K562 (cell line): ENCODE data around the gene IFIT2. TPM values are rescaled to one million over a fixed set of nuclear protein-coding genes. Genes with fewer than 3 reads are reported as not detected.

Experiments
- COPS2 ChIP-seq: fragments of 450-650 bp; conservative IDR thresholded peaks from 2 replicates; pipeline ENCODE4 v1.6.1; 2016; ENCODE audit warnings: mild to moderate bottlenecking, moderate library complexity
- NBN ChIP-seq: fragments of 450-650 bp; IDR thresholded peaks from 2 replicates; pipeline ENCODE4 v1.6.1; 2016; ENCODE audit warnings: low read depth, mild to moderate bottlenecking
- NR2F6 ChIP-seq: fragments of 450-650 bp; formaldehyde crosslinking; IDR thresholded peaks from 2 replicates; pipeline ENCODE4 v1.4.0; 2020; ENCODE audit warnings: mild to moderate bottlenecking
- PYGO2 ChIP-seq: fragments of 450-650 bp; IDR thresholded peaks from 2 replicates; pipeline ENCODE4 v1.6.1; 2016; ENCODE audit warnings: mild to moderate bottlenecking, missing genetic modification characterization, moderate library complexity, missing compliant biosample characterization
- RBBP5 ChIP-seq: fragments of 200-600 bp; sonication (generic); IDR thresholded peaks from 2 replicates; pipeline ENCODE4 v1.6.1; 2012; ENCODE audit warnings: borderline replicate concordance, mild to moderate bottlenecking, low read length, control low read depth, inconsistent platforms; ENCODE audit not compliant: insufficient read depth, poor library complexity, severe bottlenecking
- RBM39 ChIP-seq: fragments of 200-400 bp; formaldehyde crosslinking; optimal IDR thresholded peaks from 2 replicates; pipeline ENCODE3; 2018; ENCODE audit warnings: low read depth, low read length
- SMAD1 ChIP-seq: fragments of 150-350 bp; IDR thresholded peaks from 2 replicates; pipeline ENCODE4 v1.6.1; 2014; ENCODE audit warnings: low read length, low read depth; ENCODE audit not compliant: partially characterized antibody
- SMAD4 ChIP-seq: fragments of 250-450 bp; sonication (Bioruptor Pico); conservative IDR thresholded peaks from 2 replicates; pipeline ENCODE4 v1.8.0; 2021; ENCODE audit warnings: inconsistent platforms, mild to moderate bottlenecking, moderate library complexity
- U2AF2 ChIP-seq: fragments of 200-400 bp; formaldehyde crosslinking; optimal IDR thresholded peaks from 2 replicates; pipeline ENCODE3; 2017; ENCODE audit warnings: low read depth, mild to moderate bottlenecking, low read length
- ZNF175 ChIP-seq: fragments of 200-800 bp; sonication (Bioruptor generic); IDR thresholded peaks from 2 replicates; pipeline ENCODE4 v1.6.1; 2016; ENCODE audit warnings: low read depth, mild to moderate bottlenecking, missing genetic modification characterization, missing compliant biosample characterization
- ZNF699 ChIP-seq: fragments of 250-450 bp; sonication (Bioruptor Pico); IDR thresholded peaks from 2 replicates; pipeline ENCODE4 v1.8.0; 2021; ENCODE audit warnings: mild to moderate bottlenecking, moderate library complexity; ENCODE audit not compliant: insufficient replicate concordance
- polyA plus RNA-seq, 8 experiments: library from polyadenylated mRNA; depleted of rRNA in 4 of 8; stranded (reverse) in 5 of 8; unstranded in 3 of 8; fragments of >200 nt; fragmentation: Nextera tagmentation in 2 of 8; fragmentation: Illumina TruSeq in 1 of 8; extraction: Ambion mirVana in 2 of 8; extraction: Trizol in 1 of 8; gene quantifications; 2 replicates each; pipeline versions ENCODE4 v1.2.1 to v1.2.3, GENCODE V29; 2011 to 2014; ENCODE audit warnings: inconsistent platforms in 1 of 8, missing spikeins in 1 of 8
- total RNA-seq, 7 experiments: library from RNA; depleted of rRNA in 6 of 7; stranded (reverse); fragments of >200 nt in 6 of 7; fragmentation: Illumina TruSeq in 2 of 7; extraction: Trizol in 2 of 7; gene quantifications; 2 replicates each; pipeline versions ENCODE4 v1.2.1 to v1.2.3, GENCODE V29; 2011 to 2021; ENCODE audit warnings: low replicate concordance in 1 of 7
- TF ChIP-seq, protein P1 (sequence below): fragments of 250-450 bp; sonication (Bioruptor Pico); IDR thresholded peaks from 2 replicates; pipeline ENCODE4 v1.4.0; 2020
- TF ChIP-seq, protein P2 (sequence below), 2 experiments: fragments of 450-650 bp; conservative IDR thresholded peaks; 2 replicates each; pipeline ENCODE4 v1.6.1; 2017; ENCODE audit warnings: mild to moderate bottlenecking in 2 of 2, moderate library complexity in 2 of 2
- TF ChIP-seq, protein P3 (sequence below): fragments of 450-650 bp; IDR thresholded peaks from 2 replicates; pipeline ENCODE4 v1.7.1; 2018; ENCODE audit warnings: mild to moderate bottlenecking, low read depth; ENCODE audit not compliant: partially characterized antibody

Gene IFIT2
- total and polyA plus RNA-seq, 9 of the 15 experiments (the other 6 are each of a cell fraction or from before 2014, with no cell fraction given): 0.03 to 0.25 (median 0.10) TPM; not detected in 1

DNA sequence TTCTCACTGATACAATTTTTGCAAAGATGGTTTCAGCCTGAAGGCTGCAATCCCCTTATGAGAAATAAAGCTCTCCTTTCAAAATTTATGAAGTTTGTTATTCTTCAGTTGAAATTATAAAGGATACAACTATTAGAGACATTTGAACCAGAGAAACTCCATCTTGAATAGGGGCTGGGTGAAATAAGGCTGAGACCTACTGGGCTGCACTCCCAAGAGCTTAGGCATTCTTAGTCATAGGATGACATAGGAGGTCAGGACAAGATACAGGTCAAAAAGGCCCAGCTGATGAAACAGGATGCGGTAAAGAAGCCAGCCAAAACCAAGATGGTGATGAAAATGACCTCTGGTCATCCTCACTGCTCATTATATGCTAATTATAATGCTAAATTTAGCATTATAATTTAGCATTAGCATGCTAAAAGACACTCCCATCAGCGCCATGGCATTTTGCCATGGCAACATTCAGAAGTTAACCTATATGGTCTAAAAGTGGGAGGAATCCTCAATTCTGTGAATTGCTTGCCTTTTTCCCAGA is 53.6 kb downstream of the IFIT2 start (continued):
- TF ChIP-seq ZNF699 (CRISPR knock-in tag) (no peak), NBN (no peak), SMAD4 (peak; percentile 94), U2AF2 (no peak), RBM39 (no peak), ZNF175 (CRISPR knock-in tag) (peak; percentile 100), NR2F6 (CRISPR knock-in tag) (no peak), COPS2 (no peak), SMAD1 (no peak), PYGO2 (tag) (no peak), RBBP5 (no peak)
- TF ChIP-seq, protein P1, sequence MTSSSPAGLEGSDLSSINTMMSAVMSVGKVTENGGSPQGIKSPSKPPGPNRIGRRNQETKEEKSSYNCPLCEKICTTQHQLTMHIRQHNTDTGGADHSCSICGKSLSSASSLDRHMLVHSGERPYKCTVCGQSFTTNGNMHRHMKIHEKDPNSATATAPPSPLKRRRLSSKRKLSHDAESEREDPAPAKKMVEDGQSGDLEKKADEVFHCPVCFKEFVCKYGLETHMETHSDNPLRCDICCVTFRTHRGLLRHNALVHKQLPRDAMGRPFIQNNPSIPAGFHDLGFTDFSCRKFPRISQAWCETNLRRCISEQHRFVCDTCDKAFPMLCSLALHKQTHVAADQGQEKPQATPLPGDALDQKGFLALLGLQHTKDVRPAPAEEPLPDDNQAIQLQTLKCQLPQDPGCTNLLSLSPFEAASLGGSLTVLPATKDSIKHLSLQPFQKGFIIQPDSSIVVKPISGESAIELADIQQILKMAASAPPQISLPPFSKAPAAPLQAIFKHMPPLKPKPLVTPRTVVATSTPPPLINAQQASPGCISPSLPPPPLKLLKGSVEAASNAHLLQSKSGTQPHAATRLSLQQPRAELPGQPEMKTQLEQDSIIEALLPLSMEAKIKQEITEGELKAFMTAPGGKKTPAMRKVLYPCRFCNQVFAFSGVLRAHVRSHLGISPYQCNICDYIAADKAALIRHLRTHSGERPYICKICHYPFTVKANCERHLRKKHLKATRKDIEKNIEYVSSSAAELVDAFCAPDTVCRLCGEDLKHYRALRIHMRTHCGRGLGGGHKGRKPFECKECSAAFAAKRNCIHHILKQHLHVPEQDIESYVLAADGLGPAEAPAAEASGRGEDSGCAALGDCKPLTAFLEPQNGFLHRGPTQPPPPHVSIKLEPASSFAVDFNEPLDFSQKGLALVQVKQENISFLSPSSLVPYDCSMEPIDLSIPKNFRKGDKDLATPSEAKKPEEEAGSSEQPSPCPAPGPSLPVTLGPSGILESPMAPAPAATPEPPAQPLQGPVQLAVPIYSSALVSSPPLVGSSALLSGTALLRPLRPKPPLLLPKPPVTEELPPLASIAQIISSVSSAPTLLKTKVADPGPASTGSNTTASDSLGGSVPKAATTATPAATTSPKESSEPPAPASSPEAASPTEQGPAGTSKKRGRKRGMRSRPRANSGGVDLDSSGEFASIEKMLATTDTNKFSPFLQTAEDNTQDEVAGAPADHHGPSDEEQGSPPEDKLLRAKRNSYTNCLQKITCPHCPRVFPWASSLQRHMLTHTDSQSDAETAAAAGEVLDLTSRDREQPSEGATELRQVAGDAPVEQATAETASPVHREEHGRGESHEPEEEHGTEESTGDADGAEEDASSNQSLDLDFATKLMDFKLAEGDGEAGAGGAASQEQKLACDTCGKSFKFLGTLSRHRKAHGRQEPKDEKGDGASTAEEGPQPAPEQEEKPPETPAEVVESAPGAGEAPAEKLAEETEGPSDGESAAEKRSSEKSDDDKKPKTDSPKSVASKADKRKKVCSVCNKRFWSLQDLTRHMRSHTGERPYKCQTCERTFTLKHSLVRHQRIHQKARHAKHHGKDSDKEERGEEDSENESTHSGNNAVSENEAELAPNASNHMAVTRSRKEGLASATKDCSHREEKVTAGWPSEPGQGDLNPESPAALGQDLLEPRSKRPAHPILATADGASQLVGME (CRISPR knock-in tag): peak; percentile 89
- TF ChIP-seq, protein P2, sequence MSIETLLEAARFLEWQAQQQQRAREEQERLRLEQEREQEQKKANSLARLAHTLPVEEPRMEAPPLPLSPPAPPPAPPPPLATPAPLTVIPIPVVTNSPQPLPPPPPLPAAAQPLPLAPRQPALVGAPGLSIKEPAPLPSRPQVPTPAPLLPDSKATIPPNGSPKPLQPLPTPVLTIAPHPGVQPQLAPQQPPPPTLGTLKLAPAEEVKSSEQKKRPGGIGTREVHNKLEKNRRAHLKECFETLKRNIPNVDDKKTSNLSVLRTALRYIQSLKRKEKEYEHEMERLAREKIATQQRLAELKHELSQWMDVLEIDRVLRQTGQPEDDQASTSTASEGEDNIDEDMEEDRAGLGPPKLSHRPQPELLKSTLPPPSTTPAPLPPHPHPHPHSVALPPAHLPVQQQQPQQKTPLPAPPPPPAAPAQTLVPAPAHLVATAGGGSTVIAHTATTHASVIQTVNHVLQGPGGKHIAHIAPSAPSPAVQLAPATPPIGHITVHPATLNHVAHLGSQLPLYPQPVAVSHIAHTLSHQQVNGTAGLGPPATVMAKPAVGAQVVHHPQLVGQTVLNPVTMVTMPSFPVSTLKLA (conservative IDR thresholded peaks at IDR 0.05): no peak
- TF ChIP-seq, protein P3, sequence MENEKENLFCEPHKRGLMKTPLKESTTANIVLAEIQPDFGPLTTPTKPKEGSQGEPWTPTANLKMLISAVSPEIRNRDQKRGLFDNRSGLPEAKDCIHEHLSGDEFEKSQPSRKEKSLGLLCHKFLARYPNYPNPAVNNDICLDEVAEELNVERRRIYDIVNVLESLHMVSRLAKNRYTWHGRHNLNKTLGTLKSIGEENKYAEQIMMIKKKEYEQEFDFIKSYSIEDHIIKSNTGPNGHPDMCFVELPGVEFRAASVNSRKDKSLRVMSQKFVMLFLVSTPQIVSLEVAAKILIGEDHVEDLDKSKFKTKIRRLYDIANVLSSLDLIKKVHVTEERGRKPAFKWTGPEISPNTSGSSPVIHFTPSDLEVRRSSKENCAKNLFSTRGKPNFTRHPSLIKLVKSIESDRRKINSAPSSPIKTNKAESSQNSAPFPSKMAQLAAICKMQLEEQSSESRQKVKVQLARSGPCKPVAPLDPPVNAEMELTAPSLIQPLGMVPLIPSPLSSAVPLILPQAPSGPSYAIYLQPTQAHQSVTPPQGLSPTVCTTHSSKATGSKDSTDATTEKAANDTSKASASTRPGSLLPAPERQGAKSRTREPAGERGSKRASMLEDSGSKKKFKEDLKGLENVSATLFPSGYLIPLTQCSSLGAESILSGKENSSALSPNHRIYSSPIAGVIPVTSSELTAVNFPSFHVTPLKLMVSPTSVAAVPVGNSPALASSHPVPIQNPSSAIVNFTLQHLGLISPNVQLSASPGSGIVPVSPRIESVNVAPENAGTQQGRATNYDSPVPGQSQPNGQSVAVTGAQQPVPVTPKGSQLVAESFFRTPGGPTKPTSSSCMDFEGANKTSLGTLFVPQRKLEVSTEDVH: no peak
